HG02610 (cell line): ENCODE data around the gene PDIK1L.

ENCODE experiments used
- ATAC-seq: cut with Tn5 transposase; IDR thresholded peaks from one replicate; pipeline ENCODE4 v1.9.1; 2021; ENCODE audit warnings: mild to moderate bottlenecking, moderate library complexity; ENCODE audit not compliant: unreplicated experiment

PDIK1L gene

DNA sequence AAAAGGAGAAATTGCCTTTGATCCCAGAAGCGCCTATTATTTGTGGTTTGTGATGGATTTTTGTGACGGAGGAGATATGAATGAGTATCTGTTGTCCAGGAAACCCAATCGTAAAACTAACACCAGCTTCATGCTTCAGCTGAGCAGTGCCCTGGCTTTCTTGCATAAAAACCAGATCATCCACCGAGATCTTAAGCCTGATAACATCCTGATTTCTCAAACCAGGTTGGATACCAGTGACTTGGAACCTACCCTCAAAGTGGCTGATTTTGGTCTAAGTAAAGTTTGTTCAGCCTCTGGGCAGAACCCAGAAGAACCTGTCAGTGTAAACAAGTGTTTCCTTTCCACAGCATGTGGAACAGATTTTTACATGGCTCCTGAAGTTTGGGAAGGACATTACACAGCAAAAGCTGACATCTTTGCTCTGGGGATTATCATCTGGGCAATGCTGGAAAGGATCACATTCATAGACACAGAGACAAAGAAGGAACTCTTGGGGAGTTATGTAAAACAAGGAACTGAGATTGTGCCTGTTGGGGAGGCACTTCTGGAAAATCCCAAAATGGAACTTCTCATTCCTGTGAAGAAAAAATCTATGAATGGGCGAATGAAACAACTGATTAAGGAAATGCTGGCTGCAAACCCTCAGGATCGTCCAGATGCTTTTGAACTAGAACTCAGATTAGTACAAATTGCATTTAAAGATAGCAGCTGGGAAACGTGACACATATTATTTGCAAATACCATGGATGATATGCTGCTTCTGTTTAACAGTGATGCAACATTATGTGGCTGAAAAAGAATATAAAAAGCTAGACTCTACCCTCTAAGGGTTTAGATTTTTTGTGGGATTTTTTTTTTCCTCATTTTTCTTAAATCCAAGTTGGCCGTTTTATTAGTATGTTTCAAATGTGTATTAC, 10.5 kb downstream of the PDIK1L start:
- no peak for ATAC-seq

DNA sequence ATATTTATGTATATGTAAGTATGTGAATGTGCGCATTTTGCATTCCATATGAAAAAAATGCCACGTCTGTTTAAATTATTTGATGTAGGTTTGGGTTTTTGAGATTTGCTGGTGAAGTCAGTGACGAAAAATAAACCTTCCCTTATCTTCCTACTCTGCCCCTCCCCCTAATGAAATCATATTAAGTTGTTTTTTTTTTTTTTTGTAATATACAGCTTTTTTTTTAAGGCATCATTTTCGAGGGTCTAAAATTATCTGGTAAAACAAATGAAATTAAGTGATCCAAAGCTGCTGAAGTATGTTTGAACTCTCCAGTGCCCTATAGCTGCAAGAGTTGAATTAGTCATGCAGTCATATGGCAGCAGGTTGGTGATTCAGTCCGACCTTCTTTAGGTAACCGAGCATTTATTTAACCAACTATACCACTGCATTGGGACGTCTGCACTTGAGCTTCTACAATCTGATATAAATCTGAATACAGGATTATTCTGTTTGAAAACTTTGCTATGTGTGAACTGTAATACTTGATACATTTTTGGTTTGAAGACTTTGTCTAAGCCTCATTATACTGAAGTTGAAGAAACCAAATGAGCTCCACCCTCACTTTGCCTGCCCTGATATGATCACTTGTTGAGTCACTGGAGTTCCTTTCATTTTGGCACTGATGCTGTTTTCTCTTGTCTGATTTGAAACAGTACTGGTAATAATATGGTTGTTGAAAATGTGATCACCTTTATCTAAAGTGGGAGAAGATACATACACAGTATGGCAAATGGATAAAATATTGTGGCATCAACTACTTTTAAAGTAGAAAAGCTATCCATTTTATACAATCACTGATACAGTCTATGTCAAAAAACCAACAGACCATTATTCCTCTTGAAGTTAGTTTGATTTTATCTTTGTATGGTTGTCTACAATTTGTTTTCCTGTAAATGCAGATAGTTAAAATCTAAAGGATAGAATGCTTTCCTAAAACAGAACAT, 11.7 kb downstream of the PDIK1L start:
- ATAC-seq, result no peak

DNA sequence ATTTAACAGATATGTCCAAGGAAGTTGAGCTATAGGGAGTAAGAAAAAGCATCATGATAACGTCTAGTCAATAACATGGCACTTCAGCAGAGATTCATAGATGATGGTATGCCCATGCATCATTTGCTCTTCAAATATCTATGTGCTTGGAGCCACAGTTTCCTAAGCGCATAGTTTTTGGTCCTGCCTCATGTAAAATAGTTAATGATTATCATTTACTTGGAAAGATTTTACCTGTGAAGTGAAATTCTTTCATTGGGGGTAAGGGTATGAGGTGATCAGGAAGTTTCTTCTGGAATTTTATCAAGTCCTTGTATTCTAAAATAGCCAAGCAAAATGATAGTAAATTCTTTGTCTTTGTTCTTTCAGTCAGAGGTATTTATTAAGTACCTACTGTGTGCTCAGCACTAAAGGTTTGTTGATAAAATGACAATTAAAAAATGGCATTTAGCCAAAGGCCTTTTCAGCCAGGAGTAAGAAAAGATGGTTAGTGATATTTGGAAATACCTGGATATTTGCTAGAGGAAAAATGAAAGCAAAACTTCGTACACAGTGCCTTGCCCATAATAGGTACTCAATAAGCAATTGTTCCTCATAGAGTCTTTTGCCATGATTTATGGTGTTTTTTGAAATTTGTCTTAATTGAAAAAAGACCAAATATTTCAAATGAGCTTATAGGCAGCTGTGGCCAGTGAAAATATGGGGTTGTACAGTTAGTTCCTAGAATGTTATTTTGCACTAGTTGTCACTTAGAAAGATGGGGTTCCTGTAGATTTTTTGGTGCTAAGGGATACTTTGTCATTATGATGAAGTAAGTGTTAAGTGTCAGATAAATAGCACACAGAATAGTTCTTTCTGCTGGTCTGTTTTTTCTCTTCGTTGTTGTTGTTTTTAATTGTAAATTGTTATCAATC, 13.1 kb downstream of the PDIK1L start:
- no peak for ATAC-seq

DNA sequence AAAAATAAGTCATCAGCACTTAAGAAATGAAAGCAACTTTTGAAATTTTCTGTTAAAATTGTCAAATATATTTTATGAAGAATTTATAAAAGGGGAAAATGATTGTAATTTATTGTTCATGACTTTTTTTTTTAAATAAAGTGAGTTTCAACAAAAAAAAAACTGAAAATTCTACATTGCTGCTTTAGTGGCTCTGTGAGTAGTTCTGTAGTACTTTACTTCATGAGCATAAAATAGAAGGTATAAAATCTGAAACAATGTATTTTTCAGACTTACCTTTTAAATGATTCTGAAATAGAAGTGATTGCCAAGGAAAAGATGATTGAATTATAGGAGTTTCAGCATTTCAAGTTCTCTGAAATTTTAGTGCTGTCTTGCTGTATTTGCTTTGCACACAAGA, 13.8 kb downstream of the PDIK1L start:
- ATAC-seq, result no peak

DNA sequence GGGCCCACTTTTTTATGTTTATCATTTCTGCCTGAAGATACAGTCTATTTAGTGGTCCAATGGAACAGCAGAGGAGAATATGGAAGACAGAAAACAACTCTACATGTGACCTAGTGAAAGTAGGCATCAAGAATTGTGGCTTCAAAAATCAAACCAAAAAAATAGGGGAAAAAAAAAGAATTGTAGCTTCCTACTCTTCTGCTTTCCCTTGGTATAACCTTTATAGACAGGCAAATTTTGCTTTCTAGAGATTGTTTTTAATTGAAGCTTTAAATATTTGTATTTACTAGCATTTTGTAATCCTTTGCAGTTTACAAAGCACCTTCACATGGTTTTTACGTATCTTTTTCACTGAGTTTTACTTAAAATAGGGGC, 14.3 kb downstream of the PDIK1L start:
- no peak for ATAC-seq

DNA sequence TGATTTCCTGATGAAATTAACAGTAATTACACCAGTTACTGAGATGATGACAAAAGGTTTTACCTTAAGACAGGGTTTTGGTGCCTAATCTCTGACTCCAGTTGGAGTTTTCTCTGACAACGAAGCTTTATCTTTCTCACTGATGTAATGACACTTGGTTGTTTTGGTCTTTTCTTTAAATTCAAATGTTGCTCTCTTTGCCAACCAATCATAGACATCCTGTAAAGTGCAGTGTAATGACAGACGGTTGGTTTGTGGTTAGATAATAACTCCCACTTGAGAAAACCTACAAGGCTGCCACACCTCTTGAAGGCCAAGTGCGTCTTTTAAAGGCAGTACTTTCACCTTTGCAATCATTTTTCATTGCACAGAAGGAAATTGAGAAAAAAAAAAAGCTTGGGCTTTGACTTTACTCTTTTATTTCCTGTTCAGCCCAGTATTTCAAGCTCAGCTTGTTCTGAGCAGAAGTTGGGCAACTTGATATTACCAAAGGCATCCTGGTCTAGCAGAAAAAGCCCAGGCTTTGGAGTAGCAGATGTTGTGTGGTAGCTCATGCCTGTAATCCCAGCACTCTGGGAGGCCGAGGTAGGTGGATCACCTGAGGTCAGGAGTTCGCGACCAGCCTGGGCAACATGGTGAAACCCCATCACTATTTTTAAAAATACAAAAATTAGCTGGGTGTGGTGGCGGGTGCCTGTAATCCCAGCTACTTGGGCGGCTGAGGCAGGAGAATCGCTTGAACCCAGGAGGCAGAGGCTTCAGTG, 14.9 kb downstream of the PDIK1L start:
- ATAC-seq, result peak; percentile 88

DNA sequence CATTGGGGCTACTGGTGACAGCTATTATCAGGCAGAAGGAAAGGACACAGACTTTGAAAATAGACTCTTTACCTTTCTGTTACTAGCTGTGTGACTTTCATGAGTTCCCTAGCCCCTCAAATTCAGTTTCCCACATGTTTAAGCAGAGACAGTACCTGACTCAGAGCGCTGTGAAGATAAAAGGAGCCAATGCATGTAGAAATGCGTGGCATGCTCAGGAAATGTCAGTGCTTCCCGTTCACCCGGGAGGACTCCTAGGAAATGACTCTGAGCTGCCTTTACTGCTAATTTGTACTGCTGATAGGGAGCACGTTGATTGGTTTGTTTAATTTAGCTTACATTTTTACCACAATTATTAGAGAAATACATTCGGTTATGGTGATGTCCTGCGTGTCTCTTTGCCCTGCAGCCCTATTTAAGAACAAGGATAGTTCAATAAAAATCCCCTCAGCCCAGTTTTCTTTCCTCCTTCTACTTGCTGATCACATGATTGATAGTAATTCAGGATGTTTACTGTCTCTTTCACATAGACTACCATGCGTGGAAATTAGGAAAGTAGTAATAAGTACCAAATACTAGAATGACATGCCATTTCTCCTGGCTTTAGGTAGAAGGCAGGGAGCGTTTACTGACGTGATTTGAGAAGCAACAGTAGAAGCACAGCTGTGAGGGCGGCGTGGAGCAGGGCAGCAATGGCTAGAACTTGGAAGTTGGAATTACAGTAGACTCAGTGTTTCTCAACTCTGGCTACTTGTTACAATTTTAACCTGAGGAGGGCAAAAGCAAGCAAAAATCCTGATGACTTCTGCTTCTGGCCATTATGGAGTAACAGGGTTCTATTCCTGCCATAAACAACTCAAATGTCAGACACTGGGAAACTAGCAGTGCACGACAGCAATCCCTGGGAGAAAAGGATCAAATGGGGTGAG, 15.9 kb downstream of the PDIK1L start:
- ATAC-seq, result no peak

DNA sequence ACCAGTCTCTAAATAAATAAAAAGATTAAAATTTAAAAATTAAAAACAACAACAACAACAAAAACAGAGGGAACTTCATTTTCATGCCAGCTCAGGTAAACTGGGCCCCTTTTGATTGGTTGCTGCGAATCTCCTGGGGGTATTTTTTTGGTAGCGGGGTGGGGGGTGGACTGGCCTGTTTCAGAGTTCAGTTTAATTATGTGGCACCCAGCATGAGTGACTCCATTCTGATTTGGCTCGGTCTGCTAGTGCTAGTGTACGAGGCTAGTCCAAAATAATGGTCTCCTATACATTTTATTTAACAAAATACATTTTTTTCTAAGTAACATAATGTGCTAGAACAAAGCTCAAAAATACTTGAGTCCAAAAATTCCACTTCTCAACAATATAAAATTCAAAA, 18.2 kb downstream of the PDIK1L start:
- no peak for ATAC-seq

DNA sequence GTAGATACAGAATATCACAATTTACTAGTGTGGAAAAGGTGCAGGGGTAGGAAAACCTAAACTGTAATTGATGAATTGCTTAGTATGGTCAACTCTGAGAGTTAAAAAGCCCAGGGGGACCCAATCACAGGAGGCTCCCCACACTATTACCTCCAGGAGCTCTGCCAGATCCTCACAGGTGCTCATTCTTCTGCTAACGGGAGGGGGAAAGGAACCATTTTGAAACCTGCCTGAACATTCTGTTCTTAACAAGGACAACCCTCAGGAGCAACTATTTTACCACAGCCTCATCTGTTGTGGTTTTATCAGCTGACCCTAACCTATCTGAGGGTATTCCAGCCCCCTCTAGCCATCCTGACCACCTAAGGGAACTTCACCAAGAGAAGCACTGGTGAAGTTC, 19.1 kb downstream of the PDIK1L start:
- no peak for ATAC-seq

DNA sequence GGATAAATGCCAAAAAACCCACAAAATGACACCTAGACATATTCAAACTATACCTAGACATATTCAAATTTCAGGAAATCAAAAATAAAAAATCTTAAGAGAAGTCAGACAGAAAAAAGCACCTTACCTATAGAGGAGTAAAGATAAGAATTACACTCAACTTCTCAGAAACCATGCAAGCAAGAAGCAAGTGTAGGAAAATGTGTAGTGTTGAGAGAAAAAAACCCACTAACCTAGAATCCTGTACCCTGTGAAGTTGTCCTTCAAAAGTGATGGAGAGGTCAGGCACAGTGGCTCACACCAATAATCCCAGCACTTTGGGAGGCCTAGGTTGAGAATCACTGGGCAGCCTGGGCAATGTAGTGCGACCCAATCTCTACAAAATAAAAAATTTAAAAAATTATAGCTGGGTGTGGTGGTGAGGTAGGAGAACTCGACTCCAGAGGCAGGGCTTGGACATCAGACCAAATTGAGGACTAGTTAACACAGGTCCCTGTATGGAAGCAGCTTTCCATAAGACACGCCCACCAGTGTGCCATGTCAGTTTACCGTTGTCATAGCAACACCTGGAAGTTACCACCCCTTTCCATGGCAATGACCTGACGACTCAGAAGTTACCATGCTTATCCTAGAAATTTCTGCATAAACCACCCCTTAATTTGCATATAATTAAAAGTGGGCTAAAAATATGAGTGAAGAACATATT, 20.7 kb downstream of the PDIK1L start:
- ATAC-seq, result no peak

DNA sequence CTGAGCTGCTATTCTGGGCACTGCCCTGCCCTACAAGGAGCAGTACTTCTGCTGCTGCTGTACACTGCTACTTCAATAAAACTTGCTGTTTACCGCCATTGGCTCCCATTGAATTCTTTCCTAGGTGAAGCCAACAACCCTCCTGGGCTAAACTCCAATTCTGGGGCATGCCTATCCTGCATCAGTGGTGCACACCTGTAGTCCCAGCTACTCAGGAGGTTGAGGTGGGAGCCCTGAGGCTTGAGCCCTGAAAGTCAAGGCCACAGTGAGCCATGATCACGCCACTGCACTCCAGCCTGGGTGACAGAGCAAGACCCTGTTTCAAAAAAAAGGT, 21.2 kb downstream of the PDIK1L start:
- no peak for ATAC-seq

DNA sequence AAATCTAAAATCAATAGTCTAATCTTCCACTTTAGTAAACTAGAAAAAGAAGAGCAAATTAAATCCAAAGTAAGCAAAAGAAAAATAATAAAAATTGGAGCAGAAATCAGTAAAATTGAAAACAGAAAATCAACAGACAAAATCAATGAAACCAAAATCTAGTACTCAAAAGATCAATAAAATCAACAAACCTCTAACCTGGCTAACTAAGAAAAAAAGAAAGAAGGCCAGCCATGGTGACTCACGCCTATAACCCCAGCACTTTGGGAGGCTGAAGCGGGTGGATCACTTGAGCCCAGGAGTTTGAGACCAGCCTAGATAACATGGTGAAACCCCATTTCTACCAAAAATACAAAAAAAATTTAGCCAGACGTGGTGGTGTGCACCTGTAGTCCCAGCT, 22.8 kb downstream of the PDIK1L start:
- ATAC-seq, result no peak

DNA sequence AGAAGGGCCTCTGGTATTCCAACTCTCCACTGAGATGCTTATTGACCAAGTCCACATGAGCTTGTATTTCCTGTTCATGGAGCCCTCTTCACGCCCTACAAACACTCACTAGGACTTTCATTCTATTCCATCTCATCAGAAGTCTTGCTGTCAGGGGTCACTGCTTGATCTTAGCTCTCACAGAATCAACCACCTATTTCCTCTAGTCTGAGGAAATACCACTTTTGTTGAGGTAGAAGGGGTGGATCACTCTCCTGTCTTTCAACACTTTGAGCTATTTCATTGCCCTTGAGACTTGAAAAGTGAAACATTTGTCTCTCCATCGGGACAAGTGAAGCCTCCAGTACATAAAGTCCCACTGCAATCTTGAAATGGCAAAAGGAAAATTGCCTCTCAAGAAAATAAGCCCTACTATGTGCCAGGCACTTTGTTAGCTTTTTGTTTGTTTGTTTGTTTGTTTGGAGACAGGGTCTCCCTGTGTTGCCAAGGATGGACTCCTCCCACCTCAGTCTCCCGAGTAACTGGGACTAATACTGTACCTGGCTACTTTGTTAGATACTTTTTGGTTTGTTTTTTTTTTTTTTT, 27.4 kb downstream of the PDIK1L start:
- no peak for ATAC-seq

DNA sequence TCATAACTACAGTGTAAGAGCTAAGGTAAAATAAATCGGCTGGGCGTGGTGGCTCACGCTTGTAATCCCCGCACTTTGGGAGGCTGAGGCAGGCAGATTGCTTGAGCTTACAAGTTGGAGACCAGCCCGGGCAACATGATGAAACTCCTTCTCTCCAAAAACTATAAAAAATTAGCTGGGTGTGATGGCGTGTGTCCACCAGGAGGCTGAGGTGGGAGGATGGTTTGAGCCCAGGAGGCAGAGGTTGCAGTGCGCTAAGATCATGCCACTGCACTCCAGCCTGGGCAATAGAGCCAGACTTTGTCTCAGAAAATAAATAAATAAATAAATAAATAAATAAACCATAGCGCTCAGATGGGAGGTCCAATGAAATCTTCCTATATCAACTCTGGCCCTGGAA, 30.5 kb downstream of the PDIK1L start:
- ATAC-seq, result no peak

DNA sequence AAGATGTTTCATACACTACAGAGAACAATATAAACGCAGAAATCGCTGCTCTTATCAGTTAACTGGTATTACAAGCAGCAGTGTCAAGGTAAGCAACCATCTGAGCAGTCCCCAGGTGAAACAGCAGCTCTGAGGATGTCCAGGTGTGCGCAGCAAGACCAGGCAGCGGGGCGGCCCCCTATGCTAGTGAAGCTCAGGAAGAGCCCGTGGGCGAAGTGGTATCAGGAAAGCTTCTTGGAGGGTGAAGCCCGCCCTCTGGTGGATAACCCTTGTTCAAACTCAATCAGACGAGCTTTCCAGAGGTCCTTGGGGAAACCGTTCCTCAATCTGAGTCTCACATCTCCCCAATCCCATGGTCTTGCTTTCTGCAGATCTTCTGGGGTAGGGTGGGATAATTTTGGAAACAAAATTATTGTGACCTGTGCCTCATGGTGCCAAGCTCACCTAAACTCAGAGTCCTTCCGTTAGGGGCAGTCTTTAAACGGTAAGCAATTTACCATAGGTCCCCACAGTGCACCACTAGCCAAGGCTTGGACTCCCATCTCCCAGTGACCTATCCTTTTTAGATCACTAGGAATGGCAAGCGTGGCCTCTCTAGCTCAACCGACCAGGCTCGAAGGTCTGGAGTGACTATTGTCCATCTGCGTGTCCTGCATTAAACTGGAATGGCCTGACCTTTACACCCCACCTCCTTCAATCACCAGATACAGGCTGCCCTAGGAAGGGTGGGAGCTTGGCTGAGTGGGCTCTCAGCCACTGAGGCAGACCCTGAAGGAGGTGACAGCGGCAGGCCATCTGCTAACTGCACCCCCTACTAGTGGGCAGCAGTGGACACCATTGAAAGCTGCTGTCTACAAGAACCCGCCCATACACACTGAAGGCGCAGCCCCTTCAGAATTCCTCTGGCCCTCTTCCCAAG, 33.7 kb downstream of the PDIK1L start:
- no peak for ATAC-seq

DNA sequence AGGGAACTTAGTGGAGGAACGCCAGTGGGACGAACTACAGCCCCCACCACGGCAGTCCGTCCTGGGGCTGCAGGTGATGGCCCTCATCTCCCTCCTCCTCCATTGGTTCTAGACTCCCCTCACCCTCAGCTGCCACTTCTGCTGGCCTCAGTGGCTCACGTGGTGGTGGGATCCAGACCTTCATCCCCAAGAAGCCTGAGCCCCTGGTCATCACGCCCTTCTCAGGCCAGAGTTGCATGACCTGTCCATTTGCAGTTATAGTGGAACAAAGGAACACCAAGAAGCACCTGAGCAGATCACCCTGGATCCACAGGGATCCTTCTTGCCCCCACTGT, 34.3 kb downstream of the PDIK1L start:
- no peak for ATAC-seq

DNA sequence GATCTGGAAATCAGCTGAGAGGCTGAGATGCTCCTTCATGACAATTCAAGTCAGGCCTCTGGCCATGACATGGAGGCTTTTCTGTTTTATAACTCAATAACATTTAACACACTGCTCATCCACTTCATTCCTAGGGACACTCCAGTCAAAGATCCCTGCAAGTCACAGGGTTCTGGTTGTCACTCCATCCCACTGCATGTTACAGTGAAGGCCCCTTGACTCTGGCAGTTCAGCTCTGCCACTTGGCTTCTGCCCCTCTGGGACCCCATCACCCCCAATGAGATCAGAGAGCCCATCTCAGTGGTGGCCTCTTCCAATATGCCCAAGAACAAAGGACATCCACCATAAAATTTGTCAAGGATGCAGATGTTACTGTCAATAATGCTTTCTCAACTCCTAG, 37.3 kb downstream of the PDIK1L start:
- ATAC-seq, result no peak
